HFF-Myc (cell line): ENCODE measurements around the gene PSG6.
"Not testable (repeated sequence)": the region's sequence is repeated elsewhere in the genome, so short reads cannot be mapped to it uniquely, and the experiment has no call there.

Experiments
- DNase-seq: peaks from one replicate; pipeline ENCODE4 v3.0.0-alpha.2; 2011; ENCODE audit warnings: low read depth; ENCODE audit errors: extremely low read depth
- H3K4me3 ChIP-seq: replicated peaks from 2 replicates; pipeline ENCODE4 v1.5.1; 2011; ENCODE audit warnings: low read depth, mild to moderate bottlenecking, control low read depth, low read length
- TF ChIP-seq, protein P1 (sequence below): IDR thresholded peaks from 2 replicates; pipeline ENCODE4 v1.5.1; 2012; ENCODE audit warnings: mild to moderate bottlenecking, low read depth, low read length, control low read depth; ENCODE audit errors: missing control alignments

Gene PSG6

GRCh38 chr19:42900561-42900960 is 17.1 kb downstream of the PSG6 start:
- not testable (repeated sequence) for DNase-seq, H3K4me3 ChIP-seq

DNA sequence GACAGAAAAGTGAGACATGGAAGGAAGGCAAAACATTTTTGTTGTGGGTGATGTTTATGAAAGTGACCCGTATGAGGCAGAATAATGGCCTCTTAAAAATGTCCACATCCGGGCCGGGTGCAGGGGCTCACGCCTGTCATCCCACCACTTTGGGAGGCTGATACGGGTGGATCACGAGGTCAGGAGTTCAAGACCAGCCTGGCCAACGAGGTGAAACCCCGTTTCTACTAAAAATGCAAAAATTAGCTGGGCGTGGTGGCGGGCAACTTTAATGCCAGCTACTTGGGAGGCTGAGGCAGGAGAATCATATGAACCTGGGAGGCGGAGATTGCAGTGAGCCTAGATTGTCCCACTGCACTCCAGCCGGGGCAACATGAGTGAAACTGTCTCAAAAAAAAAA is 18.0 kb downstream of the PSG6 start:
- H3K4me3 ChIP-seq, DNase-seq: not testable (repeated sequence)

- not testable (repeated sequence) for DNase-seq, H3K4me3 ChIP-seq
Observed at GRCh38 chr19:42899110-42899509, 18.6 kb downstream of the PSG6 start.

DNA sequence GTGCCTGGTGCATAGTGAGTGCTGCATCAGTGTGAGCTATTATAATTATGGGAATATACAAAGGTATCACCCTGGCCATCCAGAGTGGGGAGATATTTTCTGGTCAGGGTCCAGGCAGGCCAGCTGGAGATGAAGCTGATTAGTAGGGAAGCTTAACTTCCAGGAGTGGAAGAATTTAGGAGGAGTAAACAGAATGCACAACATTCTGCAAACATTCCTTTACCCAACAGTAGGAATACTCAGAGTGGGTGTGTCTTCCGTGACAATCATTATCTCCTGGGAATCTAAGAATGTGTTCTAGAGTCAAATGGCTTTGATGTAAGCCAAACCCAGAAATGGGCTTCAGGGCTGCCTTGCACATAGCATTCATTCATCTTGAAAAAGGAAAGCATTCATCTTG is 19.0 kb downstream of the PSG6 start:
- not testable (repeated sequence) for H3K4me3 ChIP-seq

DNA sequence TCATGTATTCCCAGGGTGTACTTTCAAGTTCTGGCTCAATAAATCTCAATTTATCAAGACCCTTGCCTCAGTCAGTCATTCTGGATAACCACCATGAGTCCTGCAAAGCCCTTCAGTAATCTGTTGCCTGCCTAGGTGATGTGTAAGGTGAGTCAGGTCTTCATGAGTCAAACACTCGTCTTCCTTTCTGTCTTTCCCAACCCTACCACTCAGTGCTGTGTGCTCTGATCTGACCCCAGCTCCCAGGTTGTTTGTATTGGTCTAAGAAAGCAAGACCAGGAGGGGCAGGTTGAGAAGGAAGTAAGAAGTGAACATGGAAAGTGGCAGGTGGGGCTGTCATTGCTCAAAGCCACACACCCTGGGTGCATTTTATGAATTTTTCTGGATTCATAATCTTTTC is 20.0 kb downstream of the PSG6 start:
- DNase-seq, H3K4me3 ChIP-seq: not testable (repeated sequence)

More for the DNA sequence above, 19.0 kb downstream of the PSG6 start:
- DNase-seq = not testable (repeated sequence)

GRCh38 chr19:42890446-42890845 is 27.2 kb downstream of the PSG6 start:
- H3K4me3 ChIP-seq, DNase-seq: not testable (repeated sequence)

- not testable (repeated sequence) for DNase-seq, H3K4me3 ChIP-seq
Observed at GRCh38 chr19:42887876-42888445, 29.7 kb downstream of the PSG6 start.

GRCh38 chr19:42882730-42883129 is 35.0 kb downstream of the PSG6 start:
- H3K4me3 ChIP-seq, DNase-seq: not testable (repeated sequence)

DNA sequence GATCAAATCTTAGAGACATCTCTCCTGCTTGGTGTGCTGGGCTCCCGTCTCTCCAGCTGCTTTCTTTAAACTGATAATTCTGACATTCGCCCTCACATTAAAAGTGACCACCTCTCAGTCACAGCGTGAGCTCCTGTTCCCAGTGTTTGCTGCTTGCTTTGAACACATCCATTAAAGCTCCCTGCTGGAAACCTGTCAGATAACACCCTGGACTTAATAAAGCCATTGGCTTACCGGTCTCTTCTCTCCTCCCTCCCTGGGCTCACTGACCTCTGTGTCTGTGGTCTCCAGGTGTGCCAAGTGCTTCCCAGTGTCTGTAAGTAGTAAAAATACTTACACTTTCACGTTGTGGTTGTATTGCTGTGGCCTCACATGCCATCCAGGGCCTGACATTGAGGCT is 35.7 kb downstream of the PSG6 start:
- DNase-seq = not testable (repeated sequence)

GRCh38 chr19:42881279-42881678 is 36.4 kb downstream of the PSG6 start:
- not testable (repeated sequence) for DNase-seq, H3K4me3 ChIP-seq
- TF ChIP-seq, protein P1, sequence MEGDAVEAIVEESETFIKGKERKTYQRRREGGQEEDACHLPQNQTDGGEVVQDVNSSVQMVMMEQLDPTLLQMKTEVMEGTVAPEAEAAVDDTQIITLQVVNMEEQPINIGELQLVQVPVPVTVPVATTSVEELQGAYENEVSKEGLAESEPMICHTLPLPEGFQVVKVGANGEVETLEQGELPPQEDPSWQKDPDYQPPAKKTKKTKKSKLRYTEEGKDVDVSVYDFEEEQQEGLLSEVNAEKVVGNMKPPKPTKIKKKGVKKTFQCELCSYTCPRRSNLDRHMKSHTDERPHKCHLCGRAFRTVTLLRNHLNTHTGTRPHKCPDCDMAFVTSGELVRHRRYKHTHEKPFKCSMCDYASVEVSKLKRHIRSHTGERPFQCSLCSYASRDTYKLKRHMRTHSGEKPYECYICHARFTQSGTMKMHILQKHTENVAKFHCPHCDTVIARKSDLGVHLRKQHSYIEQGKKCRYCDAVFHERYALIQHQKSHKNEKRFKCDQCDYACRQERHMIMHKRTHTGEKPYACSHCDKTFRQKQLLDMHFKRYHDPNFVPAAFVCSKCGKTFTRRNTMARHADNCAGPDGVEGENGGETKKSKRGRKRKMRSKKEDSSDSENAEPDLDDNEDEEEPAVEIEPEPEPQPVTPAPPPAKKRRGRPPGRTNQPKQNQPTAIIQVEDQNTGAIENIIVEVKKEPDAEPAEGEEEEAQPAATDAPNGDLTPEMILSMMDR = peak; percentile 52

More for the DNA sequence above, 35.7 kb downstream of the PSG6 start:
- not testable (repeated sequence) for H3K4me3 ChIP-seq

DNA sequence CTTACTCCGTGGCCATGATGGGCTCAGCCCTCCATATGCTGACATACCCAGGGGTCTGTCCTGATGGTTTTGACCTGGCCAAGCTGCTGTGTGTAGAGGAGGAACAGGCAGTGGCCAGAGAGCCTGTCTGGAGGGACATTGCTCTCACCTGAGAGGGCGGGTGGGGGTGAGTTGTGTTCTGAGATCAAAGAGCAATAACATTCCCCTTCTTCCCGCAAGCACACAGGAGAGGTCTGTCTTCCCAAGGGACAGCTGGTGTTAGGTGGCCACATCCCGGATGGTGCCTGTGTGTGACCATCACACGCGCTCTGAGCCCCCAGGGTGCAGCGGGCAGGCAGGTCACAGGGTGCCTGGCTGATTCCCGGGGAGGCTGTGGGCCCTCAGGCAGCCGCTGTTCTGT is 37.1 kb downstream of the PSG6 start:
- H3K4me3 ChIP-seq, DNase-seq: not testable (repeated sequence)

GRCh38 chr19:42879613-42880012 is 38.1 kb downstream of the PSG6 start, which contains the start of gene PSG1:
Gene PSG1 (minus strand): TSS chr19:42879713. CDS start chr19:42879581, 132 bp downstream.
- DNase-seq = no peak
- TF ChIP-seq, protein P1 = no peak

DNA sequence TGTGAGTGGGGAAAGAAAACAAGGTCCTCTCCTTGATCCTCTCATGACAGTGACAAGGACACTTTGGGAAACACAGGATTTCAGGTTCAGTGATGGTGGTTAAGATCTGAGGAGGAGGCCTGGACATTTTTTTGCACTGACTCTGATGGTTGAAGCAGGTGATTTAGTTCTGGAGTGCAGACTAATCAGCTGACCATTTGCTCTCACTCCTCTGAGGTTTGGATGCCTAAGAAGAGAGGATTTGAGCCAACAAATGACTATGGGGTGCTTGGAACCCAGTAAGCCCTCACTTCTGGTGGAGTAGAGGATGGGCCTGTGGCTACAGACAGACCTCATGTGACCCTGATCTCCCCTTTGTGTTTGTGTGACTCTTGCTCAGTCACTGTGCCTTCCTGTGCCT is 41.1 kb downstream of the PSG6 start:
- DNase-seq, H3K4me3 ChIP-seq: not testable (repeated sequence)

More at GRCh38 chr19:42879613-42880012, 38.1 kb downstream of the PSG6 start, which contains the start of gene PSG1:
- H3K4me3 ChIP-seq = no peak within 1 kb of the TSS

GRCh38 chr19:42875881-42876280 is 41.8 kb downstream of the PSG6 start:
- not testable (repeated sequence) for DNase-seq

GRCh38 chr19:42874901-42875813 is 42.5 kb downstream of the PSG6 start:
- not testable (repeated sequence) for DNase-seq, H3K4me3 ChIP-seq

More at GRCh38 chr19:42875881-42876280, 41.8 kb downstream of the PSG6 start:
- not testable (repeated sequence) for H3K4me3 ChIP-seq

DNA sequence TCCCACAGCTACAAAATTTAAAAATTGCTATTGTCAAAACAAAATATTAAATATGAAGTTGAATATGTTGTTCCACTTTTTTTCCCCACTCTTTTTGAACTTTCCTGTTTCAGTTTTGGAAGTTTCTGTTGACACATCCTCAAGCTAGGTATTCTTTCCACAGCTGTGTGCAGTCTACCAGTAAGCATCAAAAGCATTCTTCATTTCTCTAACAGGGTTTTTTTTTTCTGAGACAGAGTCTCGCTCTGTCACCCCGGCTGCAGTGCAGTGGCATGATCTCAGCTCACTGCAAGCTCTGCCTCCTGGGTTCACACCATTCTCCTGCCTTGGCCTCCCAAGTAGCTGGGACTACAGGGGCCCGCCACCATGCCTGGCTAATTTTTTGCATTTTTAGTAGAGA is 43.6 kb downstream of the PSG6 start:
- H3K4me3 ChIP-seq, DNase-seq: not testable (repeated sequence)
